SU-DHL-6 (cell line): ENCODE results near the gene CELF5.
A peak's percentile ranks its signal among the peaks of the same experiment; 100 is the strongest.

ENCODE experiments used
- EZH2phosphoT487 ChIP-seq: fragments of 200-600 bp; sonication (generic), shearing (Covaris generic); conservative IDR thresholded peaks from 2 replicates; pipeline ENCODE4 v1.6.1; 2018; ENCODE audit warnings: mild to moderate bottlenecking, antibody characterized with exemption, low read length, moderate library complexity, mixed read lengths
- TF ChIP-seq, protein P1 (sequence below): fragments of 200-600 bp; sonication (generic); IDR thresholded peaks from one replicate; pipeline ENCODE4 v1.5.1; 2017; ENCODE audit warnings: antibody characterized with exemption, mild to moderate bottlenecking, low read length, moderate library complexity; ENCODE audit not compliant: insufficient read depth, poor library complexity, severe bottlenecking

- TF ChIP-seq, protein P1, sequence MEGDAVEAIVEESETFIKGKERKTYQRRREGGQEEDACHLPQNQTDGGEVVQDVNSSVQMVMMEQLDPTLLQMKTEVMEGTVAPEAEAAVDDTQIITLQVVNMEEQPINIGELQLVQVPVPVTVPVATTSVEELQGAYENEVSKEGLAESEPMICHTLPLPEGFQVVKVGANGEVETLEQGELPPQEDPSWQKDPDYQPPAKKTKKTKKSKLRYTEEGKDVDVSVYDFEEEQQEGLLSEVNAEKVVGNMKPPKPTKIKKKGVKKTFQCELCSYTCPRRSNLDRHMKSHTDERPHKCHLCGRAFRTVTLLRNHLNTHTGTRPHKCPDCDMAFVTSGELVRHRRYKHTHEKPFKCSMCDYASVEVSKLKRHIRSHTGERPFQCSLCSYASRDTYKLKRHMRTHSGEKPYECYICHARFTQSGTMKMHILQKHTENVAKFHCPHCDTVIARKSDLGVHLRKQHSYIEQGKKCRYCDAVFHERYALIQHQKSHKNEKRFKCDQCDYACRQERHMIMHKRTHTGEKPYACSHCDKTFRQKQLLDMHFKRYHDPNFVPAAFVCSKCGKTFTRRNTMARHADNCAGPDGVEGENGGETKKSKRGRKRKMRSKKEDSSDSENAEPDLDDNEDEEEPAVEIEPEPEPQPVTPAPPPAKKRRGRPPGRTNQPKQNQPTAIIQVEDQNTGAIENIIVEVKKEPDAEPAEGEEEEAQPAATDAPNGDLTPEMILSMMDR = peak; percentile 45
- no peak for TF ChIP-seq EZH2phosphoT487
Observed at GRCh38 chr19:3304871-3305423, 80.5 kb downstream of the CELF5 start.
